ENCODE data around the gene LNX2.

LNX2 gene

GRCh38 chr13:27605099-27605498 is 15.2 kb downstream of the LNX2 start:
- no peak for DNase-seq

DNA sequence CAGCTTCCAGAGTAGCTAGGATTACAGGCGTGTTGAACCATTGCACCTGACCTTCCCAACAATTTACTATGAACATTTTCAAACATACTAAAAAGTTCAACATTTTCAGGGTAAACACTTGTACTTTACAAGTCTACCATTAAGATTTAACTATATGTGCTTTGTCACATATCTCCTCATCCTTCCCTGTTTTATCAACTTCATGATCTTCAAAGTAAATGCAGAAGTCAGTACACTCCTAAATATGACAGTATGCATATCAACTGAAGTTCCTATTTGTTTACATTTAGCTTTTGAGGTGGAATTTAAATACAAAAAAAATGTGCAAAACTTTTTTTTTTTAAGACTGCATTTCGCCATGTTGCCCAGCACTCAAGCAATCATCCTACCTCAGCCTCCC is 18.5 kb downstream of the LNX2 start:
- DNase-seq: no peak

DNA sequence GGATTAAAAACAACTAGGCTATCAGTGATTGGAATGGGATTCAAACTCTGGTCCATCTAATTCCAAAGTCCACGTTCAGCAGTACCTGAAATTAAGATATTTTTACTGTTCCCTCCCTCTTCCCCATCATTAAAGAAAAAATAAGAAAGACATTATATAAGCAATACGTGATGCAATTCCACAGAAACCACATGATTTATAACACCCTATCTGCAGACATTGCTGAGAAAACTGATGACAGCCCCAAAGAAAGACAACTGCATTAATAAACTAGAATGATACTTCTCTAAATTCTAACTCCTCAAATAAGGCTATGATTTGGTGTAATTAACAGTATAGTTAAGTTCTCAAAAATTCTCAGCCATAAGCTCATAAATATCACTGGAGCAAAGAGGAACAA is 19.1 kb downstream of the LNX2 start:
- no peak for DNase-seq

- DNase-seq: no peak
Measured at GRCh38 chr13:27600711-27601110, 19.6 kb downstream of the LNX2 start.

- no peak for DNase-seq
Measured at GRCh38 chr13:27599845-27600553, 20.3 kb downstream of the LNX2 start.

DNA sequence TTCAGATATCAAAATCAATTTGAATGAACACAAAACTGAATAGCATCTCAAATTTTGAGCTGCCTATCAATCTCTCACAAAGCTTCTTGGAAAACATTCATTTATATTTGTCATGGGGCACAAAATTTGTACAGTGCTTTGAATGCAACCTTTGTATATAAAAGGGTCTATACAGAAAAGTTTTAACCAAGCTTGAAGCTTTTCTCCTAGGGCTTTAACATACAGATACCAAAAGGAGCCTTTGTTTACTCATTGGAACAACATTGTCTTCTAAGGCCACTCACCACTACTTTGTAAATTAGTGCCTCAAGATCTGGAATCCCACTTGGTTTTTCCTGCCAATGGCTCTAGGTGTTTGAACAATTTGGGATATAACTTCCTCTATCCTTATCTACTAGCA is 21.2 kb downstream of the LNX2 start:
- no peak for DNase-seq

DNA sequence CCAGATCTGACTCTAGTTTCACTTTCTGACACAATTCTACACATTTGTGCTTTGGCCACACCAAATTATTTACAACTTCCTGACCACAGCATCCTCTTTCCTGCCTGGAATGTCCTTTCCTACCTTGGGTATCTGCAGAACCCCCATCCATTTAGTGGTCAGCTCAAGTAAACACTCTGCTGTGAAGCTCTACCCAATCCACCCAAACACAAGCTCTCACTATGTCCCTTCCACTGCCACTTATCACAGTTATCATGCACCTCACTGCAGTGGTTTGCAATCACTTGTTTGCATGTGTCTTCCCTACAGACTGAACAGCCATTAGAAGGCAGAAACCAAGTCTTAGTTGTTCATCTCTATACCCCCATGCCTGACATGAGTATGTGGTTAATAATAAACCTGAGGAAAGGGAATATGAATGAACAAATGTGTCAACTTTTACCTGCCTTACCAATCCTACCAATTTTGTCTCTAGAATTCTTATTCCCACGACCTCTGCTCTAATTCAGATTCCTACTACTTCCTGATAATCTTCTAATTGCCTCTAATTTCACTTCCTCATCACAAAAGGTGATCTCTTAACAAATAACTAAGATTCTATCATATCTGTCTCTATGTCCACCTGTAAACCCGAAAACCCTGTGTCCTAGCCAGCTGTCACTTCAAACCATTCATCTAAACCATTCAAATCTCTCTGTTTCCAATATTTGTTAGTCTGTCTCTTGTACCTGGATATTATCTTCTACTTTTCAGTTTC is 25.1 kb downstream of the LNX2 start:
- DNase-seq: no peak

DNA sequence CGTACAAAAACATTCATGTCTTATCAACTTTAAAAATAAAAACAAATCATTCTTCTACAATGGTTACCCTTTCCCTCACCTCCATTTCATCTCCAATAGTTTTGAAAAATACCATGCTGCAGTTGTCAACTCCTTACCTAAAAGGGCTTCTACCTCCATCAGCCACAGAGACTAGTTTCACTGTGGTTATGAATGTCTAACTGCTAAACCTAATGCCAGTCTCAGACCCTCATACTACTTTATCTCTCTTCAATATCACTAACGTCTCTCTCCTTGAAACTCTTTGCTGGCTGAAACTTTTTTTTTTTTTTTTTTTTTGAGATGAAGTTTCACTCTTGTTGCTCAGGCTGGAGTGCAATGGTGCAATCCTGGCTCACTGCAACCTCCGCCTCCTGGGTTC is 27.1 kb downstream of the LNX2 start:
- DNase-seq: no peak

- no peak for DNase-seq
Measured at GRCh38 chr13:27592865-27593264, 27.5 kb downstream of the LNX2 start.

DNA sequence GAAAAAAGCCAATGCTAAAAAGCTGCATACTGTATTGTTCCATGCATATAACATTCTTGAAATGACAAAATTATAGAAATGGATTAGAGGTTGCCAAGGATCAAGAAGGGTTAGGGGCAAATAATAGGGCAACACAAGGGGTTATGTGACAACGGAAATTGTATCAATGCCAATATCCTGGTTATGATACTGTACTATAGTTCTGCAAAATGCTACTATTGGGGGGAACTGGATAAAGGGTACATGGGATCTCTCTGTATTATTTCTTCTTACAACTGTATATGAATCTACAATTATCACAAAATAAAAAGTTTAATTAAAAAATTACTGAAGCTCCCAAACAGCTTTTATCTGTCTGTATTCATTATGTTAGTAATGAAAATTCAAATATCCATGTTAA is 31.9 kb downstream of the LNX2 start:
- DNase-seq: no peak

DNA sequence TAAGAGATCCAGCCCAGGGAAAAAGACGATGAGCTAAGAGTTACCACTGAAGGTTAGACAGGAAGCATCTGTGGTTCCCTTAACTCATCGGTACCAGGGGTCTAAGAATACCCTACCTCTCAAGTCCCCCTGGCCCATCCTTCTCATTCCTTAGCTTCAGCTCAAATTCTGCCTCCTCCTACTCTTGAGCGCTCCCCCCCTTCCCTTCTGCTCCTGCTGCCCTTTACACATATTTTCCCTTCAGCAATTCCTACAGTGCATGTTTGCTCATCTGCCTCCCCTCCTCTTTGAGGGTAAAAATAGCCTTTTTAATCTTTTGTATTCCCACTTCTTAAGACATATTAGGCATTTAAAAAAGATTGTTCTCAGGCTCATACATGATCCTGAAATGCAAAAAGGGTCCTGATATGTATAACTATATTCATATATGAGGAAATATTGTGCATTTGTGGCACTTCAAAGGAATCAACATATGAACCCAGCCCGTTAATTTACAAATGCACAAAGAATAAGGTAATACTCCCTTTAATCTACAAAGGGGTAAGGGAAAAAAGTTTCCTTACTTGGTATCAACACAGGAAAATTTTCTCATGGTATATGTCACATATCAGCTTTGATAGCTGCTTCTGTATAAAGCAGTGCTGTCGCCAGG is 33.1 kb downstream of the LNX2 start:
- DNase-seq: no peak

- no peak for DNase-seq
Measured at GRCh38 chr13:27583645-27584044, 36.7 kb downstream of the LNX2 start.

- no peak for DNase-seq
Measured at GRCh38 chr13:27578121-27579030, 42.0 kb downstream of the LNX2 start.

GRCh38 chr13:27574661-27575060 is 45.7 kb downstream of the LNX2 start:
- DNase-seq: no peak

DNA sequence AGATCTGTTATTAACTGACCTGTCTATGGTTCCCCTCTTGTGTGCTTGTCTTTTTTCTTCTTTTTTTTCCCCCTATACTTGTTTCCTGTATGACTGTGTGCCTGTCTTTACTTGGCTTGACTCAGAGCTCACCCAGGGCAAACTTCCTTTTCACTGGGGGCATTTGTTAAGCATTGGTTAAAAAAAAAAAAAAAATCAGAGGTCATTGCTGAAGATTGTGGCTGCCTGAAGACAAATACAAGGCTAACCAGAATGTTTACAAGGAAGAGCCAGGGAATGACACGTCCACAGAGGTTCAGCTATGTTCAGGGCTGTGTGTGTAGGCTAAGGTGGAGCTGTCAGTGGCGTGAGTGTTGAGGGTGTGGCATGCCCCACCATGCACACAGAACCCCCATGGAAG is 47.1 kb downstream of the LNX2 start:
- no peak for DNase-seq

DNA sequence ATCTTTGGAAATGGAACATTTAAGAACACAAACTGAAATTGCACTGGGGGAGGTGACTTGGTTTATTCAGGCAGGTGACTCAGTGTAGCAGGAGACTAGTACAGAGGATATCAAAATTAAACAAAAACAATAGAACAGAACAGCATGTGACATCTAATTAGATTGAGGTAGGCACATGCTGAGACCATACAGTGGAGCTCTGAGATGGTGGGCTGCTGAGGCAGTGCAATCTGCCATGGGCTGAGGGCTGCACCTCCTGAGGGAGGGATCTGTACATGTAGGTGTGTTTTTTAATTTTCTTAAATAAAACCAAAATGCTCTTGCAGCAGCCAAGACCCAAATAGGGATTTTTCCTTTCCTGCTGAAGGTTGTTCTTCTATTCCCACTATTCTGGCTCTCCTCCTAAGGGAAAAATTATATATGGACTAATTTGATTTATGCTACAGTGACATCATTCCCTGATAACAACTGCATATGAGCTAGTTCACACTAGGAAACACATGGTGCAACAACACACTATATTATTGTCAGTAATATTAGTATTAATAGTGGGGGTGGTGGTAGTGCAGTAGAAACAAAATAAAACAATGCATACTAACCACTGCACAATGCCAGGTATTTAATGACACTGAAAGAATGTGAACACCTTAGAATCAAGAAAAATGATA is 48.0 kb downstream of the LNX2 start:
- no peak for DNase-seq

GRCh38 chr13:27570906-27571305 is 49.4 kb downstream of the LNX2 start:
- no peak for DNase-seq

DNA sequence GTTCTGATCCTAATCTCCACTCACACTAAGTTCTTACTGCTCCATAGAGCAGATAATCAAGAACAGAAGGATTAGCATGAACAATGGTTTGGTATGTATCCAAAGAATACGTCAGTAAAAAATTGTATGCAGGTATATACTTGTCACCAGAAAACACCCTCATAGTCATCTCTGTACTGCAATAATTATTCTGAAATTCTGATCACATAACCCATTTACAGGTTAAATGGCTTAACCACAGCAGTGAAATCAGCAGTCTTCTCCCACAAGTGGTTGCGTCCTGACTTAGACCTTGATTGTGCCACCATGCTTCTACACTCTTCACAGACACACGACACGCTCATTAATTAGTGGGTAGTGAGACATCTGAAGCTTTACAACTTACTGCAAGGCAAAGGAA is 50.9 kb downstream of the LNX2 start:
- DNase-seq: no peak

- no peak for DNase-seq
Measured at GRCh38 chr13:27565818-27566217, 54.5 kb downstream of the LNX2 start.

GRCh38 chr13:27562457-27562856 is 57.9 kb downstream of the LNX2 start:
- DNase-seq: no peak

- DNase-seq: no peak
Measured at GRCh38 chr13:27559719-27560118, 60.6 kb downstream of the LNX2 start.

DNA sequence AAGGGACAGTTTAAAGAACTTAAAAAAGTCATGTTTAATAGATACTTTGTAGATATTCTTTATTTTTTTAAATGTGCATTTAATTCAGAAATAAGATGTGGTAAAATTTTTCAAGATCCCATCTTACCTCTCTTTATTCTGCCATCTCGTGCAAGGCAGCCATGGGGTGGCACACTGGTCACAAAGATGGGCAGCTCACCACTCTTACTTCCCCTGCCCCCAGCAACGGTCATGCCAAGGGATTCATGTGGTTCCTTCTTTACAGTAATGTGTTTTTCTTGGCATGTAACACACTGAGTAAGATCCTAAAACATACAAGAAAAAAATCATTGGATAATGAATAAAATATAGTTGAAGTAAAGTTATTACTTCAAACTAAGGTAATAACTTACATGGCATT is 64.2 kb downstream of the LNX2 start:
- DNase-seq: no peak

DNA sequence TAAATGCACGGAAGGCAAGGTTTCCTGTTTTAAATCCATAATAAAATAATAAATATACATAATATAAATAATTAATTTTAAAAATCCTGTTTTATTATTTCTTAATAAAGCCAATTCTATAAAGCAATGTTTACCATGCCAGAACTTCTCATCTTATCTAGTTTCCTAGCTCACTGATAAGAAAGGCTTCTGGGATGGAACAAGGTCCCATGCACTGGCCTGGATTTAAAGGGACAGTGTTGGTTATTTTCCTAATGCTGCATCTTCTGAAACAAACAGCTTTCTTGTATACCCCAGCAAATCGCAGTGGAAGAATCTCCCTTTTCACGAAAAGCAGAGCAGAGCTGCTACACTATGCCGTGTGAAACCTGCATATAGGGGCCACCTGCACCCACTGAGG is 68.8 kb downstream of the LNX2 start:
- DNase-seq: no peak

Data from stimulated activated CD4-positive, alpha-beta T cell treated with anti-CD3 and anti-CD28 coated beads, Interleukin-15, amount 100 ng/mL, for 24 hours (primary cell).